Ectodermal cell (in vitro differentiated cells): ENCODE results near the gene PLAGL2.
A peak's percentile ranks its signal among the peaks of the same experiment; 100 is the strongest.
"Not testable (repeated sequence)": the region's sequence is repeated elsewhere in the genome, so short reads cannot be mapped to it uniquely, and the experiment has no call there.

Experiments used
- H3K27ac ChIP-seq: 2 replicates; pipeline ENCODE4 v1.7.0; 2013; ENCODE audit warnings: mild to moderate bottlenecking, low read depth, low read length; ENCODE audit not compliant: insufficient read depth, poor library complexity, severe bottlenecking
- H3K27me3 ChIP-seq: 2 replicates; pipeline ENCODE4 v1.7.0; 2013; ENCODE audit warnings: mild to moderate bottlenecking, low read length; ENCODE audit not compliant: insufficient read depth, control insufficient read depth, poor library complexity, severe bottlenecking
- H3K36me3 ChIP-seq: one replicate; pipeline ENCODE4 v1.7.0; 2013; ENCODE audit warnings: low read length; ENCODE audit not compliant: control insufficient read depth, insufficient read depth
- H3K4me1 ChIP-seq: one replicate; pipeline ENCODE4 v1.7.0; 2013; ENCODE audit warnings: low read length; ENCODE audit not compliant: control insufficient read depth, insufficient read depth
- H3K4me3 ChIP-seq: 2 replicates; pipeline ENCODE4 v1.7.0; 2013; ENCODE audit warnings: low read depth, low read length, control low read depth; ENCODE audit not compliant: insufficient read depth
- H3K9me3 ChIP-seq: 2 replicates; pipeline ENCODE4 v1.7.0; 2013; ENCODE audit warnings: mild to moderate bottlenecking, low read length, moderate library complexity; ENCODE audit not compliant: control insufficient read depth
- WGBS, 2 experiments: methylation state at CpG; one replicate each; pipeline ENCODE4 v1.1.7; 2013; ENCODE audit warnings: missing lambda C conversion rate in 2 of 2; 5-methylcytosine and 5-hydroxymethylcytosine counted together

PLAGL2 gene

DNA sequence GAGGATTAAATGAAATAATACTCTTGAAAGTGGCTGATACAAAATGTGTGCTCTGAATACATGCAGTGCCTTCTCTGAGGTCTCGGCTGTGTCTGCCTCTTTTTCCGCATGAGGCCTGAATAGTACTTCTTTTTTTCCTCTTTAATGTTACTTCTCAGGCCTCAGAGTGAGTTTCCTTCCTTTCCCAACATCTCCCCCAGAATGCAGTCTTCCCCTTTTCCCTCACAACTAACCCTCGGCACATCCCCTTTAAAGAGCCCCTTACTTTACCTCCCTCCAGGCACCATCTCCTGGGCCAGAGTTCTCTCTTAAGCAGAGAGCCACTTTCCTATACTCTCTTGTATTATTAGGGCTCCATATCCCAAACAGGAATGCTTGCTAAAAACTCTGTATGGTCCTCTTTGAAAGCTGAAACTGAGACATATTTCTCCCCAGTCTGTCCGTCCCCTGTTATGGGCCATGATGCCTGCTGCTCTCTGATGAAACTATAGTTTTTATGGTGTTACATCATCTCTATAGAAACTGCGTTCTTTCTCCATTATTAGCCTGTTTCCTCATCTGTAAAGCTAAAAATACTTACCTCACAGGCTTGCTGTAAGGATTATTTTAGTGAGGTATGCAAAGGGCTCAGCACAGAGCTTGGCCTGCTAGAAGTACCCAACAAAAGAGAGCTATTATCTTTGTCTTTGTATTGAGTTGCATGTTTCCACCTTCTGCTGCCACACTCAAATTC, 2.3 kb downstream of the PLAGL2 start:
- H3K27me3 ChIP-seq = no peaks in the 10 kb centered on the region
- H3K9me3 ChIP-seq = no peaks in the 10 kb centered on the region
- H3K27ac ChIP-seq = peak overlapping the region; percentile 84
- peaks cover 14% of the 10 kb centered on the region for H3K36me3 ChIP-seq
- 83 to 93% methylated on average over 5 of the region's 5 CpGs for WGBS, 2 experiments
- H3K4me1 ChIP-seq = peaks cover 35% of the 10 kb centered on the region
- H3K4me3 ChIP-seq = peak overlapping the region; percentile 74

- Histone ChIP-seq H3K36me3 (peaks cover 20% of the 10 kb centered on the region), H3K27ac (no peak overlapping the region), H3K9me3 (no peaks in the 10 kb centered on the region), H3K27me3 (no peaks in the 10 kb centered on the region), H3K4me3 (peak overlapping the region; percentile 0), H3K4me1 (peaks cover 35% of the 10 kb centered on the region)
- 84 to 91% methylated on average over 3 of the region's 4 CpGs for WGBS, 2 experiments
Measured at GRCh38 chr20:32204205-32205109, 3.1 kb downstream of the PLAGL2 start.

GRCh38 chr20:32203356-32204204, 4.0 kb downstream of the PLAGL2 start:
- H3K27me3 ChIP-seq = no peaks in the 10 kb centered on the region
- H3K36me3 ChIP-seq = peaks cover 29% of the 10 kb centered on the region
- H3K4me3 ChIP-seq = no peak overlapping the region
- no peak overlapping the region for H3K27ac ChIP-seq
- H3K9me3 ChIP-seq = no peaks in the 10 kb centered on the region
- H3K4me1 ChIP-seq = peaks cover 35% of the 10 kb centered on the region
- 92 to 93% methylated on average over 10 to 11 of the region's 11 CpGs for WGBS, 2 experiments

- no peak overlapping the region for H3K27ac ChIP-seq
- H3K27me3 ChIP-seq = no peaks in the 10 kb centered on the region
- WGBS, 2 experiments = 93 to 95% methylated on average over 8 of the region's 8 CpGs
- H3K4me3 ChIP-seq = no peak overlapping the region
- no peaks in the 10 kb centered on the region for H3K9me3 ChIP-seq
- peaks cover 34% of the 10 kb centered on the region for H3K36me3 ChIP-seq
- H3K4me1 ChIP-seq = peaks cover 35% of the 10 kb centered on the region
Measured at GRCh38 chr20:32201977-32202363, 5.6 kb downstream of the PLAGL2 start.

- 91 to 95% methylated on average over 4 of the region's 4 CpGs for WGBS, 2 experiments
- Histone ChIP-seq H3K27me3 (no peaks in the 10 kb centered on the region), H3K9me3 (no peaks in the 10 kb centered on the region), H3K36me3 (peaks cover 35% of the 10 kb centered on the region), H3K4me3 (no peak overlapping the region), H3K4me1 (peaks cover 34% of the 10 kb centered on the region), H3K27ac (no peak overlapping the region)
Measured at GRCh38 chr20:32201296-32201976, 6.1 kb downstream of the PLAGL2 start.

- Histone ChIP-seq H3K36me3 (peaks cover 50% of the 10 kb centered on the region), H3K4me1 (peaks cover 11% of the 10 kb centered on the region), H3K27ac (no peak overlapping the region), H3K27me3 (no peaks in the 10 kb centered on the region), H3K4me3 (no peak overlapping the region), H3K9me3 (no peaks in the 10 kb centered on the region)
- WGBS, 2 experiments = 92 to 94% methylated on average over 4 of the region's 4 CpGs
Measured at GRCh38 chr20:32199006-32199405, 8.5 kb downstream of the PLAGL2 start.

GRCh38 chr20:32197136-32197535, 10.4 kb downstream of the PLAGL2 start:
- H3K9me3 ChIP-seq, H3K27me3 ChIP-seq, H3K4me1 ChIP-seq, H3K4me3 ChIP-seq, H3K27ac ChIP-seq: not testable (repeated sequence)
- peaks cover 50% of the 10 kb centered on the region for H3K36me3 ChIP-seq
- WGBS, 2 experiments = 95% methylated on average over 20 of the region's 20 CpGs

- H3K4me3 ChIP-seq, H3K27me3 ChIP-seq, H3K9me3 ChIP-seq, H3K4me1 ChIP-seq, H3K27ac ChIP-seq: not testable (repeated sequence)
- WGBS, 2 experiments = 94 to 98% methylated on average over 9 of the region's 11 CpGs
- H3K36me3 ChIP-seq = peaks cover 46% of the 10 kb centered on the region
Measured at GRCh38 chr20:32196613-32197012, 10.9 kb downstream of the PLAGL2 start.

GRCh38 chr20:32195581-32195980, 12.0 kb downstream of the PLAGL2 start:
- WGBS, 2 experiments = 94 to 97% methylated on average over 7 of the region's 7 CpGs
- no peaks in the 10 kb centered on the region for H3K9me3 ChIP-seq
- H3K36me3 ChIP-seq = peaks cover 37% of the 10 kb centered on the region
- H3K4me3 ChIP-seq = no peak overlapping the region
- H3K27me3 ChIP-seq = no peaks in the 10 kb centered on the region
- H3K27ac ChIP-seq = no peak overlapping the region
- H3K4me1 ChIP-seq = peaks cover 12% of the 10 kb centered on the region
